Keratinocyte (primary cell): Measurements from ENCODE around the gene ZNF799. TPM values are rescaled to one million over a fixed set of nuclear protein-coding genes. Genes with fewer than 3 reads are reported as not detected.
A peak's percentile ranks its signal among the peaks of the same experiment; 100 is the strongest.
"Not testable (repeated sequence)": the region's sequence is repeated elsewhere in the genome, so short reads cannot be mapped to it uniquely, and the experiment has no call there.

Experiments used
- DNase-seq: peaks from one replicate; pipeline ENCODE4 v3.0.0-alpha.2; 2011; ENCODE audit warnings: low read depth, missing footprints, low spot score
- FAIRE-seq: peaks from 2 replicates; lab custom pipeline; 2011; peaks lifted over from hg19 to GRCh38; lab: Jason Lieb, UNC
- H2AFZ ChIP-seq: 2 replicates; pipeline ENCODE4 v1.6.0; 2012; ENCODE audit warnings: low read length, control low read depth, inconsistent platforms; ENCODE audit not compliant: control insufficient read depth
- H3K27ac ChIP-seq: 2 replicates; pipeline ENCODE4 v1.5.1; 2011; ENCODE audit warnings: low read length; ENCODE audit not compliant: control insufficient read depth, insufficient read depth
- H3K27me3 ChIP-seq: 3 replicates; pipeline ENCODE4 v1.6.0; 2011; ENCODE audit warnings: low read length; ENCODE audit not compliant: control insufficient read depth, insufficient read depth; ENCODE audit errors: extremely low read depth
- H3K36me3 ChIP-seq, 2 experiments: 2 replicates in 1 of 2; 3 replicates in 1 of 2; pipeline ENCODE4 v1.5.1; 2011; ENCODE audit warnings: low read length in 2 of 2, mild to moderate bottlenecking in 1 of 2; ENCODE audit not compliant: control insufficient read depth in 2 of 2, insufficient read depth in 2 of 2; ENCODE audit errors: extremely low read depth in 1 of 2
- H3K4me1 ChIP-seq: 3 replicates; pipeline ENCODE4 v1.5.1; 2011; ENCODE audit warnings: low read length; ENCODE audit not compliant: control insufficient read depth, insufficient read depth; ENCODE audit errors: extremely low read depth
- H3K4me2 ChIP-seq: 3 replicates; pipeline ENCODE4 v1.6.0; 2011; ENCODE audit warnings: low read depth, low read length; ENCODE audit not compliant: control insufficient read depth, insufficient read depth; ENCODE audit errors: extremely low read depth
- H3K4me3 ChIP-seq, 3 experiments: fragments of 200-600 bp in 1 of 3; sonication (generic) in 1 of 3; 2 replicates in 2 of 3; 3 replicates in 1 of 3; pipeline ENCODE4 v1.5.1; 2011 to 2016; ENCODE audit warnings: low read length in 3 of 3, mild to moderate bottlenecking in 3 of 3, control low read depth in 2 of 3, inconsistent platforms in 1 of 3, low read depth in 1 of 3, mixed read lengths in 1 of 3, mixed run types in 1 of 3, moderate library complexity in 1 of 3; ENCODE audit not compliant: control insufficient read depth in 2 of 3, insufficient read depth in 2 of 3; ENCODE audit errors: extremely low read depth in 1 of 3
- H3K79me2 ChIP-seq: 2 replicates; pipeline ENCODE4 v1.6.0; 2012; ENCODE audit warnings: low read length; ENCODE audit not compliant: control insufficient read depth, insufficient read depth
- H3K9ac ChIP-seq: 3 replicates; pipeline ENCODE4 v1.6.0; 2011; ENCODE audit warnings: low read length; ENCODE audit not compliant: control insufficient read depth, insufficient read depth; ENCODE audit errors: extremely low read depth
- H3K9me1 ChIP-seq: 3 replicates; pipeline ENCODE4 v1.6.0; 2011; ENCODE audit warnings: low read length; ENCODE audit not compliant: control insufficient read depth, insufficient read depth; ENCODE audit errors: extremely low read depth
- H3K9me3 ChIP-seq: 2 replicates; pipeline ENCODE4 v1.5.1; 2012; ENCODE audit warnings: low read depth, low read length; ENCODE audit not compliant: control insufficient read depth
- H4K20me1 ChIP-seq: 3 replicates; pipeline ENCODE4 v1.6.0; 2011; ENCODE audit warnings: low read length; ENCODE audit not compliant: control insufficient read depth, insufficient read depth; ENCODE audit errors: extremely low read depth
- dilution Hi-C: fragments of 300-500 bp; cut with MboI; formaldehyde crosslinking; loops from one replicate; pipeline ENCODE4 v1.7.0; 2020; ENCODE audit warnings: low sequenced_read_pairs; ENCODE audit not compliant: extremely low pct_ligation_motif_present
- polyA plus RNA-seq, 5 experiments: library from polyadenylated mRNA; depleted of rRNA in 3 of 5; stranded (reverse) in 3 of 5; stranded (forward) in 1 of 5; unstranded in 1 of 5; fragments of >200 nt; gene quantifications; 1 replicate in 1 of 5; 2 replicates in 3 of 5; 3 replicates in 1 of 5; pipeline versions ENCODE4 v1.2.1 to v1.2.3, GENCODE V29; 2011 to 2012; ENCODE audit warnings: missing spikeins in 2 of 5, low read depth in 1 of 5, low replicate concordance in 1 of 5

ZNF799 gene
- polyA plus RNA-seq, 1 donor (not counting 4 experiments of a cell fraction or from before 2014, with no cell fraction given), result 3.1 TPM

GRCh38 chr19:12399901-12400632, 1.0 kb downstream of the ZNF799 start:
- H2AFZ ChIP-seq, result peak overlapping the region; percentile 88
- FAIRE-seq, result peak; percentile 76
- peak overlapping the region; percentile 57 for H3K27ac ChIP-seq
- H3K36me3 ChIP-seq, DNase-seq, H4K20me1 ChIP-seq, H3K79me2 ChIP-seq, H3K4me1 ChIP-seq, H3K9me1 ChIP-seq, dilution Hi-C loops, H3K27me3 ChIP-seq, H3K9me3 ChIP-seq: not testable (repeated sequence)
- peak overlapping the region; percentile 71 to 90 (median 78) for H3K4me3 ChIP-seq
- peak overlapping the region; percentile 81 for H3K9ac ChIP-seq
- peak overlapping the region; percentile 80 for H3K4me2 ChIP-seq

DNA sequence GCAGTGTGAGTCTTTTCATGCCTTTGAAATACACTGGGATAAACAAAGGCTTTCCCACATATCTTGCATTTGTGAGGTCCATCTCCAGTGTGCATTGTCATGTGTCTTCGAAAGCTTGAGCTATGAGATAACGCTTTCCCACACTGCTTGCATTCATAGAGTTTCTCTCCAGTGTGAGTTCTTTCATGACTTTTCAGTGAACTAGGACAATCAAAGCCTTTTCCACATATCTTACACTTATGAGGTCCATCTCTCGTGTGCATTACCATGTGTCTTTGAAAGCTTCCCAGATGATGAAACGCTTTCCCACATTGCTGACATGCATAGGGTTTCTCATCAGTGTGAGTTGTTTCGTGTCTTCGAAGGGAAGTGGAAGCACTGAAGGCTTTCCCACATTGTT, 9.9 kb downstream of the ZNF799 start:
- H3K27ac ChIP-seq, H4K20me1 ChIP-seq, H3K9me1 ChIP-seq, H3K4me1 ChIP-seq, H3K36me3 ChIP-seq, H3K4me3 ChIP-seq, H3K9me3 ChIP-seq, H3K4me2 ChIP-seq, H2AFZ ChIP-seq, H3K79me2 ChIP-seq, FAIRE-seq, DNase-seq, H3K9ac ChIP-seq, H3K27me3 ChIP-seq, dilution Hi-C loops: not testable (repeated sequence)

- H2AFZ ChIP-seq, H3K9ac ChIP-seq, H3K4me3 ChIP-seq, DNase-seq, H3K79me2 ChIP-seq, H4K20me1 ChIP-seq, H3K36me3 ChIP-seq, H3K27ac ChIP-seq, H3K9me3 ChIP-seq, H3K9me1 ChIP-seq, dilution Hi-C loops, H3K4me2 ChIP-seq, FAIRE-seq, H3K27me3 ChIP-seq, H3K4me1 ChIP-seq: not testable (repeated sequence)
Measured at GRCh38 chr19:12386365-12386764, 14.7 kb downstream of the ZNF799 start.
